WERI-Rb-1 (cell line): ENCODE data around the gene DEK.

Experiments used
- DNase-seq: peaks from one replicate; pipeline ENCODE4 v3.0.0-alpha.2; 2020
- H3K27ac ChIP-seq: fragments of 250-450 bp; sonication (Bioruptor Pico); 2 replicates; pipeline ENCODE4 v1.5.1; 2020; ENCODE audit warnings: mild to moderate bottlenecking, moderate library complexity
- H3K27me3 ChIP-seq: fragments of 250-450 bp; sonication (Bioruptor Pico); 2 replicates; pipeline ENCODE4 v1.5.1; 2021; ENCODE audit warnings: mild to moderate bottlenecking, low read depth, moderate library complexity; ENCODE audit not compliant: insufficient read depth, severe bottlenecking
- H3K36me3 ChIP-seq: fragments of 250-450 bp; sonication (Bioruptor Pico); 2 replicates; pipeline ENCODE4 v1.5.1; 2020; ENCODE audit warnings: mild to moderate bottlenecking, moderate library complexity
- H3K4me3 ChIP-seq: 2 replicates; pipeline ENCODE4 v1.5.1; 2011; ENCODE audit warnings: low read depth, mild to moderate bottlenecking, control low read depth, low read length
- H3K9me3 ChIP-seq: fragments of 250-450 bp; sonication (Bioruptor Pico); 2 replicates; pipeline ENCODE4 v1.5.1; 2021; ENCODE audit warnings: mild to moderate bottlenecking, moderate library complexity; ENCODE audit not compliant: severe bottlenecking
- TF ChIP-seq, protein P1 (sequence below): IDR thresholded peaks from 2 replicates; pipeline ENCODE4 v1.5.1; 2011; ENCODE audit warnings: low read depth, mild to moderate bottlenecking, control low read depth, inconsistent platforms, low read length

The DEK gene

DNA sequence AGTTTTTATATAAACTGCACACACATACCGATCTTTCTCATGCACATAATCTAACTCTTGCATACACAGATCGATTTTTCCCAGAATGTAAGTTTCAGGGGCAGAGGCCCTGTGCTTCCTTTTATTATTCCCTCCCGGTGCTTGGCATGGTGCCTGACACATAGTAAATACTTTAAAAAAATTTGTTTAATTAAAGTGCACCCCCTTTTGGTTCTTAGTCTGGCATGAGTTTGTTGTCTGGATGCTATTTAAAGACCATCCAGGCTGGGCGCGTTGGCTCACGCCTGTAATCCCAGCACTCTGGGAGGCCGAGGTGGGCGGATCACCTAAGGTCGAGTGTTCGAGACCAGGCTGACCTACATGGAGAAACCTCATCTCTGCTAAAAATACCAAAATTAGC lies 5.4 kb upstream of the DEK start:
- TF ChIP-seq, protein P1, sequence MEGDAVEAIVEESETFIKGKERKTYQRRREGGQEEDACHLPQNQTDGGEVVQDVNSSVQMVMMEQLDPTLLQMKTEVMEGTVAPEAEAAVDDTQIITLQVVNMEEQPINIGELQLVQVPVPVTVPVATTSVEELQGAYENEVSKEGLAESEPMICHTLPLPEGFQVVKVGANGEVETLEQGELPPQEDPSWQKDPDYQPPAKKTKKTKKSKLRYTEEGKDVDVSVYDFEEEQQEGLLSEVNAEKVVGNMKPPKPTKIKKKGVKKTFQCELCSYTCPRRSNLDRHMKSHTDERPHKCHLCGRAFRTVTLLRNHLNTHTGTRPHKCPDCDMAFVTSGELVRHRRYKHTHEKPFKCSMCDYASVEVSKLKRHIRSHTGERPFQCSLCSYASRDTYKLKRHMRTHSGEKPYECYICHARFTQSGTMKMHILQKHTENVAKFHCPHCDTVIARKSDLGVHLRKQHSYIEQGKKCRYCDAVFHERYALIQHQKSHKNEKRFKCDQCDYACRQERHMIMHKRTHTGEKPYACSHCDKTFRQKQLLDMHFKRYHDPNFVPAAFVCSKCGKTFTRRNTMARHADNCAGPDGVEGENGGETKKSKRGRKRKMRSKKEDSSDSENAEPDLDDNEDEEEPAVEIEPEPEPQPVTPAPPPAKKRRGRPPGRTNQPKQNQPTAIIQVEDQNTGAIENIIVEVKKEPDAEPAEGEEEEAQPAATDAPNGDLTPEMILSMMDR: no peak
- DNase-seq: peak; percentile 35

DNA sequence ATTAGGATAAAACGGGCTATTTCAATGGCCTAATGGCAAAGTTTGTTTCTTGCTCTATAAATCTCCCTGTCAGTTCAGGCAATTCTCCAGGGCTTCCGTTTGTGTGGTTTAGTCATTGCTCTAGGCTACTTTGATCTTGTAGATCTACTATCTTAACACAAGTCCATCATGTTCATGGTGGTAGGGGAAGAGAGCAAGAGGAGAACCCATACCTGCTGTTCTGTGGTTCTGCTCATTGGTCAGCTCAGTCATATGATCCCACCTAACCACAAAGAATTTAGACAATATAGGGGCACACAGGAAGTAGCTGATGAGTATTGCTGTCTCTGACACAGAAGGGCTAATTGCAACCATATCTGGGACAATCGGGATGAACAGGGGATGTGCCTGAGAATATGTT lies 4.9 kb upstream of the DEK start:
- Histone ChIP-seq H3K9me3 (peaks cover 8% of the 10 kb centered on the region), H3K27ac (no peak overlapping the region), H3K36me3 (no peaks in the 10 kb centered on the region), H3K27me3 (no peaks in the 10 kb centered on the region), H3K4me3 (no peak overlapping the region)
- TF ChIP-seq, protein P1: no peak
- DNase-seq: no peak

More for the DNA sequence above, 5.4 kb upstream of the DEK start:
- no peak overlapping the region for H3K4me3 ChIP-seq
- no peak overlapping the region for H3K27ac ChIP-seq
- no peaks in the 10 kb centered on the region for H3K36me3 ChIP-seq
- no peaks in the 10 kb centered on the region for H3K27me3 ChIP-seq
- H3K9me3 ChIP-seq: peaks cover 8% of the 10 kb centered on the region

DNA sequence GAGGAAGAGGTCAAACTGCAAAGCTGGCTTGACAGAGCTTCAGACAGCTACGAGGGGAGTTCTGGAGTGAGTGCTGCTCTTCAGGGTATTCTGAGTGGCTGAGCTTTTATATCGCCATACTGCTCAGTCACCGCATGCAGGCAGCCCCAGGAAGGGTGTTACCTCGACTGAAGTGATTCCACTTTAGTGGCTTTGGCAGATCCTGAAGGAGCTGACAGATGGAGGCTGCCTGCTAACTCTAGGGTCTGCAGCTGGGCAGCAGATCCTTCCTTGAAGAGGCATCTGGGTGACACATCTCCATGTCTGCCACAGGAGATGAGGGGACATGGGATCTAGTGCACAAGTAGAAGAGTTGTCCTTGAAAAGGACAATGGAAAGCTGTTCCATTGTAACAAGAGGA lies 3.7 kb upstream of the DEK start:
- H3K27ac ChIP-seq: 0 out of 2 replicates have a peak overlapping the region, but pooled peaks have one; percentile 3
- DNase-seq: peak; percentile 85
- TF ChIP-seq, protein P1: peak; percentile 26; the same call in 1 of the 2 replicates
- no peak overlapping the region for H3K4me3 ChIP-seq
- H3K9me3 ChIP-seq: peaks cover 8% of the 10 kb centered on the region
- H3K27me3 ChIP-seq: no peaks in the 10 kb centered on the region
- peaks cover 9% of the 10 kb centered on the region for H3K36me3 ChIP-seq

DNA sequence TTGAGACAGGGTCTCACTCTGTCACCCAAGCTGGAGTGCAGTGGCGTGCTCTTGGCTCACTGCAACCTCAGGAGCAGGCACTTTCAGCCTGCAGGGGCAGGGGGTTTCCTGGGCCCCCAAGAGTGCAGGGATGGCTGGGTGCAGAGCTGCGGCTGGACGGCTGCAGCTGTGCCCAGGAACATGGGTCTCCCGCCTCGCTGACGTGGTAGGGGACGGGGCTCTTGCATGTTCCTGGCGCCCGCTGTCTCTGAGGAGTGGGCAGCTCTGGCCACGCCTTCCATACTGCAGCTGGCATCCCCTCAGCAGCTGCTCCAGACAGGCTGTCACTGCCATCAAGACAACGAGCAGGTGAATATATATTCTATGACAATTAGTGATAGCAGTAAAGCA lies 2.2 kb upstream of the DEK start:
- Histone ChIP-seq H3K9me3 (peaks cover 8% of the 10 kb centered on the region), H3K27ac (no peak overlapping the region), H3K36me3 (peaks cover 24% of the 10 kb centered on the region), H3K4me3 (no peak overlapping the region), H3K27me3 (no peaks in the 10 kb centered on the region)
- TF ChIP-seq, protein P1: no peak
- no peak for DNase-seq

DNA sequence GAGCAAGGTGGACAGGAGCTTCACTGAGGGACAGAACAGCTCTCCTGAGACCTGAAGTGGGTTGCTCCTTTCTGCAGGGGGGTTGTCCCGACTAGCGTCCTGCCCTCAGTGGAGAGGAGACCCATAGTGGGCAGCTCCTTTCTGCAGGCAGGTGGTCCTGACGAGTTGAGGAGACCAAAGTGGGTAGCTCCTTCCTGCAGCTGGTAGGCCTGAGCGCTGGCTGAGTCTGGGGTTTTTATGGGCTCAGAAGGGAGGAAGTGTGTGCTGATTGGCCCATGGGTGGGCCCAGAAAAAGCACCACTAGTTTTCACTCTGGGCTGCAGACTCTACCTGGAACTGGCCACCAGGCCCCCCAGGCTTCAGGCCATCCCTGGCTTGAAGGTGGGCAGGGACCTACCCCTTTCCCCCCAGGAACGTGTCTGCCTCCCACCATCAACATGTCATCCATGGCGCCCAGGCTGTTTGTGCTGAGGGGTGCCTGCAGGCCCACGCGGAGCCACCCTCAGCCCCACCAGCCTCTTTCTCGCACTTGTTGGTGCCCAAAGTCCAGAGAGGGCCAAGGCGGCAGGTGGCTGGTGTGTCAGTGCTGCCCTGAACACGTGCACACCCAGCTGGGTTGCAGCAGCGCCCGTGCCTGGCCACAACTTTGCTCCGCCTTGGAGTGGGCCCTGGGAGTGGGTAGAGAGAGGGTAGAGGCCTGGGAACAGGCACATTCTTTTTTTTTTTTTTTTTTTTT lies 1.6 kb upstream of the DEK start:
- DNase-seq: no peak
- H3K4me3 ChIP-seq: no peak overlapping the region
- TF ChIP-seq, protein P1: no peak

DNA sequence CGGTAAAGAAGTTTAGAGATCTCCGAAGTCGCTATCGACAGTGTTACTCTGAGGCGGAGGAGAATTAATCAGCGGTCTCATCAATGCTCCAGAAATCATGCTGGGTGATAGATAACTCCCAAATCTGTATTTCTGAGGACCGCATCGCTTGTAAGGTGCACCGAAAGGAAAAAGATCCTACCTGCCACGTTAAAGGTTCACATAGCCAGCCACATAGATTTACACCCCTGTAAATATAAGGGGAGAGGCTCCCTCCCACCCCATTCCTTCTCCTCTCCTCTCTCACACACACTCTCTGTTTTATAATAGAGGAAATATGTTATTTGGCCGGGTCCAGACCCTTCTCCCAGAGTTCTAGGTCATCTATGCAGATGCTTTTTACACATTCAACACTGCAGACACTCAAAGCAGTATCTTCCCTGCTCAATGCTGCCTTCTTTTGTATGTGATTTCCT lies 620 bp upstream of the DEK start:
- H3K27me3 ChIP-seq: no peaks in the 10 kb centered on the region
- peaks cover 38% of the 10 kb centered on the region for H3K36me3 ChIP-seq
- TF ChIP-seq, protein P1: no peak
- peak overlapping the region; percentile 68 for H3K4me3 ChIP-seq
- peaks cover 8% of the 10 kb centered on the region for H3K9me3 ChIP-seq
- DNase-seq: no peak
- H3K27ac ChIP-seq: peak overlapping the region; percentile 100

More for the DNA sequence above, 1.6 kb upstream of the DEK start:
- Histone ChIP-seq H3K27ac (no peak overlapping the region), H3K27me3 (no peaks in the 10 kb centered on the region), H3K9me3 (peaks cover 8% of the 10 kb centered on the region), H3K36me3 (peaks cover 28% of the 10 kb centered on the region)
